HG03469 (cell line): ENCODE measurements around the gene OTOGL.
"Not testable (repeated sequence)": the region's sequence is repeated elsewhere in the genome, so short reads cannot be mapped to it uniquely, and the experiment has no call there.

ENCODE experiments used
- ATAC-seq: cut with Tn5 transposase; IDR thresholded peaks from one replicate; pipeline ENCODE4 v1.9.1; 2021; ENCODE audit warnings: mild to moderate bottlenecking, moderate library complexity, moderate number of reproducible peaks; ENCODE audit not compliant: unreplicated experiment

The OTOGL gene

GRCh38 chr12:80118565-80119324 is 19.4 kb downstream of the OTOGL start:
- ATAC-seq = no peak

- no peak for ATAC-seq
Observed at GRCh38 chr12:80120994-80121393, 21.7 kb downstream of the OTOGL start.

- ATAC-seq = no peak
Observed at GRCh38 chr12:80121661-80122060, 22.3 kb downstream of the OTOGL start.

- no peak for ATAC-seq
Observed at GRCh38 chr12:80129895-80130530, 30.7 kb downstream of the OTOGL start.

GRCh38 chr12:80135624-80136023 is 36.3 kb downstream of the OTOGL start:
- ATAC-seq = no peak

GRCh38 chr12:80140005-80140404 is 40.7 kb downstream of the OTOGL start:
- ATAC-seq = no peak

- ATAC-seq = no peak
Observed at GRCh38 chr12:80142640-80143039, 43.3 kb downstream of the OTOGL start.

GRCh38 chr12:80143537-80143936 is 44.2 kb downstream of the OTOGL start:
- ATAC-seq = no peak

- not testable (repeated sequence) for ATAC-seq
Observed at GRCh38 chr12:80149547-80150313, 50.4 kb downstream of the OTOGL start.

GRCh38 chr12:80151131-80151530 is 51.8 kb downstream of the OTOGL start:
- no peak for ATAC-seq

- no peak for ATAC-seq
Observed at GRCh38 chr12:80154261-80154660, 54.9 kb downstream of the OTOGL start.

GRCh38 chr12:80156306-80156705 is 57.0 kb downstream of the OTOGL start:
- ATAC-seq = no peak

GRCh38 chr12:80157645-80158044 is 58.3 kb downstream of the OTOGL start:
- no peak for ATAC-seq

GRCh38 chr12:80161612-80162011 is 62.3 kb downstream of the OTOGL start:
- ATAC-seq = no peak

GRCh38 chr12:80162177-80162576 is 62.8 kb downstream of the OTOGL start:
- ATAC-seq = peak; percentile 39

GRCh38 chr12:80165746-80166145 is 66.4 kb downstream of the OTOGL start:
- ATAC-seq = no peak

GRCh38 chr12:80166751-80167150 is 67.4 kb downstream of the OTOGL start:
- ATAC-seq = no peak

GRCh38 chr12:80168936-80169335 is 69.6 kb downstream of the OTOGL start:
- no peak for ATAC-seq

- ATAC-seq = no peak
Observed at GRCh38 chr12:80170915-80171314, 71.6 kb downstream of the OTOGL start.

- ATAC-seq = no peak
Observed at GRCh38 chr12:80173083-80173864, 73.9 kb downstream of the OTOGL start.
